ENCODE data around the gene PLK5.

DNA sequence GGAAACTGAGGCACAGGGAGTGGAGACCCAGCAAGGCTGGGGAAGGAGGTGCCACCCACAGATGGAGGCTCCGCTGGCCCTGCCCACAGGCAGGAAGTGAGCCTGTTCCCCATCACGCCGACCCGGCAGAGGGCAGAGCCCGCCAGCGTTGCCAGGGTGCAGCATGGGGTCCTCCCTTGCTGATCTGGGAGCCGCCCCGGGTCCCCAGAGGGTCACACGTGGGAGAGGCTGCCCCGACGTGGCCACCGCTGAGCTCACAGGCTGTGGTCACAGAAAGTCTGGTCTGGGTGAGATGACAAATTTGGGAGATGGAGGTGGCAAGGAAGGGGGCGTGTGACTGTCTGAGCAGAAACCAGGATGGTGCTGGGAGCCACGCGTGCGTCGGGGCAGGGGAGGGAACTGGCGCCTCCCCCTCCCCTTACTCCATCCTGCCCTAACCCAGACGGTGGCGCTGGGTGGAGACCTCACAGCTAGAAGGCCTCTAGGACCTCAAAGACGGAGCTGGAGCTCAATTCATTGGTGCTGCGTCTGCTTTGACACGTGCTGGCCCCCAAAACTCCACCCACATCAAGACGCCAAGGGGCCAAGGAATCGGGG, 36.5 kb downstream of the PLK5 start:
- TF ChIP-seq POLR2A (IDR thresholded peaks at IDR 0.05), result no peak
- TF ChIP-seq, protein P1, sequence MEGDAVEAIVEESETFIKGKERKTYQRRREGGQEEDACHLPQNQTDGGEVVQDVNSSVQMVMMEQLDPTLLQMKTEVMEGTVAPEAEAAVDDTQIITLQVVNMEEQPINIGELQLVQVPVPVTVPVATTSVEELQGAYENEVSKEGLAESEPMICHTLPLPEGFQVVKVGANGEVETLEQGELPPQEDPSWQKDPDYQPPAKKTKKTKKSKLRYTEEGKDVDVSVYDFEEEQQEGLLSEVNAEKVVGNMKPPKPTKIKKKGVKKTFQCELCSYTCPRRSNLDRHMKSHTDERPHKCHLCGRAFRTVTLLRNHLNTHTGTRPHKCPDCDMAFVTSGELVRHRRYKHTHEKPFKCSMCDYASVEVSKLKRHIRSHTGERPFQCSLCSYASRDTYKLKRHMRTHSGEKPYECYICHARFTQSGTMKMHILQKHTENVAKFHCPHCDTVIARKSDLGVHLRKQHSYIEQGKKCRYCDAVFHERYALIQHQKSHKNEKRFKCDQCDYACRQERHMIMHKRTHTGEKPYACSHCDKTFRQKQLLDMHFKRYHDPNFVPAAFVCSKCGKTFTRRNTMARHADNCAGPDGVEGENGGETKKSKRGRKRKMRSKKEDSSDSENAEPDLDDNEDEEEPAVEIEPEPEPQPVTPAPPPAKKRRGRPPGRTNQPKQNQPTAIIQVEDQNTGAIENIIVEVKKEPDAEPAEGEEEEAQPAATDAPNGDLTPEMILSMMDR (IDR thresholded peaks at IDR 0.05), result no peak
